GM23338 (cell line): Measurements from ENCODE around the gene ULK4.

ENCODE experiments used
- CTCF ChIP-seq, 2 experiments: fragments of 200-600 bp in 1 of 2; sonication (generic) in 1 of 2; conservative IDR thresholded peaks; 2 replicates each; pipeline versions ENCODE4 v1.5.1 to v1.6.1; 2016 to 2017; ENCODE audit warnings: antibody characterized with exemption in 2 of 2, low read depth in 2 of 2, mild to moderate bottlenecking in 2 of 2, moderate library complexity in 1 of 2
- ETS1 ChIP-seq: IDR thresholded peaks from 2 replicates; pipeline ENCODE4 v1.6.1; 2016; ENCODE audit warnings: antibody characterized with exemption
- EZH2 ChIP-seq: fragments of 200-600 bp; sonication (generic); IDR thresholded peaks from one replicate; pipeline ENCODE4 v1.8.0; 2017; ENCODE audit warnings: antibody characterized with exemption, mild to moderate bottlenecking, low read depth; ENCODE audit not compliant: unreplicated experiment
- EZH2phosphoT487 ChIP-seq: fragments of 200-600 bp; sonication (generic); IDR thresholded peaks from one replicate; pipeline ENCODE4 v1.8.1; 2018; ENCODE audit warnings: antibody characterized with exemption; ENCODE audit not compliant: unreplicated experiment
- POLR2AphosphoS5 ChIP-seq: IDR thresholded peaks from 2 replicates; pipeline ENCODE4 v1.6.1; 2016; ENCODE audit warnings: antibody characterized with exemption, low read depth
- REST ChIP-seq: IDR thresholded peaks from one replicate; pipeline ENCODE4 v1.6.1; 2018; ENCODE audit warnings: antibody characterized with exemption; ENCODE audit not compliant: unreplicated experiment
- ZNF331 ChIP-seq: fragments of 250-450 bp; sonication (Bioruptor Pico); IDR thresholded peaks from 2 replicates; pipeline ENCODE4 v1.5.0; 2020; ENCODE audit warnings: low read depth, mild to moderate bottlenecking, moderate library complexity
- ZNF462 ChIP-seq: fragments of 250-450 bp; sonication (Bioruptor Pico); IDR thresholded peaks from 2 replicates; pipeline ENCODE4 v1.5.0; 2020; ENCODE audit warnings: mild to moderate bottlenecking, moderate library complexity

- no peak for TF ChIP-seq POLR2AphosphoS5
- TF ChIP-seq EZH2, result no peak
- TF ChIP-seq CTCF (conservative IDR thresholded peaks at IDR 0.05; ENCODE audit: low read depth in 2 of 2), result no peak; a peak in 1 of 4 replicates
- no peak for TF ChIP-seq REST
- TF ChIP-seq ZNF331 (CRISPR knock-in tag), result no peak
- TF ChIP-seq EZH2phosphoT487, result no peak
- no peak for TF ChIP-seq ETS1
- TF ChIP-seq ZNF462 (CRISPR knock-in tag), result no peak
Measured at GRCh38 chr3:41792806-41793205, 169.1 kb downstream of the ULK4 start.
